Stimulated activated CD4-positive, alpha-beta T cell treated with anti-CD3 and anti-CD28 coated beads, Interleukin-12 subunit alpha, Interleukin-12 subunit beta, amount 100 ng/mL, for 24 hours (primary cell): ENCODE data around the gene FMN2.
"Not testable (repeated sequence)": the region's sequence is repeated elsewhere in the genome, so short reads cannot be mapped to it uniquely, and the experiment has no call there.

Source experiments
- DNase-seq, 2 experiments: peaks; one replicate each; pipeline ENCODE4 v3.0.0-alpha.2; 2020; ENCODE audit warnings: low read depth in 2 of 2

FMN2 gene

DNA sequence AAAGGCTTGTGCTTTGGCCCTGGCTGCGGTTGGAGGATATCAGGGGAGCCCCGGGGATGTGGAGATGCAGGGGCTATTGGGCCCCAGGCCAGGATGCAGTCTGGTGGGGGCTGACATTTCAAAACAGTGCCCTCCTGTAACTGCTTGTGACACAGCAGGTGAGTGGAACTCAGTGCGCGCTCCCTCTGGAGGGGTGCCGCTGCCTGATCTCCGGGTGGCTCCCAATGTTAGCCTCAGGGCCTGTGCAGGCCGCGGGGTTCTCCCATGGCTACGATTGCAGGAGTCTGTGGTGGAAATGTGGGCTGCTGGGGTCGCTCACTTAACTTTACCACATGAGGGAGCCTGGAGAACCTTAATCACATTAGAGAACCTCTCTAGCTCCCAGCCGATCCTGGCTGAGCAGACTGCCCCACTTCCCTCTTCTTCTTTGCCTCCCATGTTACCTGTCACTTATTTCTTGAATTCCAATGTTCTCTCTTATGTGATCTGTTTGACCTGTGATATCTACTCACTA lies 163.2 kb downstream of the FMN2 start:
- DNase-seq, result no peak

DNA sequence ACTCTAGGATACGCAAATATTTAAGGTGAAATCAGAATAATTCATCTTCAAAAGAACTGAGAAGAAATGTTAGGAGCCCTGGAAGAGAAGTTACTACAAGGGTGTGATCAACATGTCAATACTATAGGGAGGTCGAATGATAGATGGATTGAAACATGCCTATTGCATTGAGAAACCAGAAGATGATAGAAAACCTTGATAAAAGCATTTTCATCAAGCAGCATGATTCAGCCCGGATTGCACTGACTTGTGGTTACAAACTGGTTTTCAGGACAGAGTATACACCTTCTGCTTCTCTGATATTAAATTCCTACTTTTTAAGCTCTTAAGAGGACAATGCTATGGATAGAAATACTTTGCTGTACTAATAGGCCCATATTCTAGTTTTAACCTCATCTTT lies 164.2 kb downstream of the FMN2 start:
- no peak for DNase-seq

DNA sequence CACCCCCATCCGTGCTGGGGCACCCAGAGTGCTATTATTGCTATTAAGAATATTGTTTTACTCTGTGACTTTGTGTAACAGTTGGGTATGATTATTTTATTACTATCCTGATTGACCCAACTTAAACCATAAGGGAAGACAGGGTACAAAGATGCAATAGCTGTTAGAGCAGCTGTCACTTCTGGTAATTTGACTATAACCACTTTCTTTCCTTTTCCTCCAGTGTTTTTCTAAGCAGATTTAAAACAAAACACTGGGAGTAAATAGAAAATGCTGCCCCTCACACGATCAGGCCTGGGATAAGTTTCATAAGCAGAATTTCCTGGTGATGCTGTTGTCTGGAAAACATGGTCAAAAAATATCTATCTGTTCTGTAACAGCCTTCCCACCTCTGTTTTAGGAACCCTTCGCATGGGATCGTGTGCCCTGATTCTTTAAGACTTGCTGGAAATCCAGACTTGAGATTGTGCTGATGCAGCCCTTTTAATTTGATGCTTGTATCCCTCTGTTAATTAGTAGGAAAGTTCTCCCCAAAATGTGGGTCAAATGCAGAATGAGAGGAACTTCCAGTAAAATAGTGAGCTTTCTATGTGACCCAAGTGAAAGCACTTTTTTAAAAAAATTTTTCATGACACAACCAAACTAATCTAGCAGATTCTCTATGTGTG lies 165.3 kb downstream of the FMN2 start:
- no peak for DNase-seq

DNA sequence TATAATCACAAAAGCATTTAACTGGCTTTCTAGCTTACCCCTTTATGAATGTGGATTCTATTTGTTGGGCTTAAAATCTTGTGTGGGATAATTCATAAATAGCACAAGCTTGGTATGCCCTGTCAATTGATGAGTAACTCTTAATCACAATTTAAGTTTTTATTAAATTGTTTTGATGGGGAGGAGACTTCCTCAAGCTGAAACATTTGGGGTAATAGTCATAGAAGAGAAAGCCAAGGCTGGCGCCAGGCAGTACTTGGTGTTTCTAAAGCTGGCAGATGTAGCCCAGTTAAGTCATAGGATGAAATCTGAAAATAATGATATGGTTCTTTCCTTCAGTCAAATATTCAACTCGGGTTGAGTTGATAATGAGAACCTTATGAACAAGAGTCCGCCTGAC lies 167.2 kb downstream of the FMN2 start:
- no peak for DNase-seq

DNA sequence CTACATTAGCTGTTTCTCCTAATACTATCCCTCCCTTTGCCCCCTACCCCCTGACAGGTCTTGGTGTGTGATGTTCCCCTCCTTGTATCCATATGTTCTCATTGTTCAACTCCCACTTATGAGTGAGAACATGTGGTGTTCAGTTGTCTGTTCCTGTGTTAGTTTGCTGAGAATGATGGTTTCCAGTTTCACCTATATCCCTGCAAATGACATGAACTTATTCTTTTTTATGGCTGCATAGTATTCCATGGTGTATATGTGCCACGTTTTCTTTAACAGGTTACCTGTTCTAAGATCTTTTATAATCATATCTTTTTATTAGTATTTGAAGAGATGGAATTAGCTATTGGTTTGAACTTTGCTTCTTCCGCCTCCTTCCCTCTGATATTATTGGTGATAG lies 172.8 kb downstream of the FMN2 start:
- not testable (repeated sequence) for DNase-seq

DNA sequence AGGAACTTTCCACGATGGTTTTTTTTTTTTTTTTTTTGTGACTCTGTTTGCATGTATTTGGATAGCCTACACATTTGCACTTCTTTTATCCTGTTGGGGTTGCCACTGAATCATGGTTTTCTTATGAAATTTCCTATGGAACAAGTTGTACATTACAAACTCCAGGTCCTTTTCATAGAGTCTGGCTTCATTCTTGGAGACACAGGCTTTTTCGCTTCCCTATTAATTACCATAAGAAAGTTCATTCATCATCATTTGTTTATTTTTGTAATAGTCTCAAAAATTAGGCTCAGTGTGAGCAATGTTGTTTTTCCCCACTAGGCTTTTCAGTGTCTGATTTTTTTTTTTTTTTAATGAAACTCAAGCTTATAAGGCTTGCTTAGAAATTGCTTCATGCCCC lies 179.4 kb downstream of the FMN2 start:
- DNase-seq, result no peak

DNA sequence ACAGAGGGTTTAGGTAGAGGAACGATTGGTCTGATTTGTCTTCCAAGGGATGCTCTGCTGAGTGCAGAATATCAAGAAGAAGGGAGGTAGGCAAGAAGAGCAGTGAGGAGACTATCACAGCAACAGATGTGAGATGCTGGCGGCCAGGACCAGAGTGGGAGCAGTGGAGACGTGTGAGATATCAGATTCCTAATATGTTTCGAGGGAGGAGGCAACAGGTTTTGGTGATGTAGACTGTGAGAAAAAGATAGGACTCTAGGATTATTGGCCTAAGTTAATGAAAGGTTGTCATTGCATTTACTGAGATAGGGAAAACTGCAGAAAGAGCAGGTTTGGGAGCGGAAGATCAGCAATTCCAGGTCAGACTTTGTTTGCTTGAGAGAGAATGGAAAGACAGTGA lies 182.9 kb downstream of the FMN2 start:
- DNase-seq, result no peak

DNA sequence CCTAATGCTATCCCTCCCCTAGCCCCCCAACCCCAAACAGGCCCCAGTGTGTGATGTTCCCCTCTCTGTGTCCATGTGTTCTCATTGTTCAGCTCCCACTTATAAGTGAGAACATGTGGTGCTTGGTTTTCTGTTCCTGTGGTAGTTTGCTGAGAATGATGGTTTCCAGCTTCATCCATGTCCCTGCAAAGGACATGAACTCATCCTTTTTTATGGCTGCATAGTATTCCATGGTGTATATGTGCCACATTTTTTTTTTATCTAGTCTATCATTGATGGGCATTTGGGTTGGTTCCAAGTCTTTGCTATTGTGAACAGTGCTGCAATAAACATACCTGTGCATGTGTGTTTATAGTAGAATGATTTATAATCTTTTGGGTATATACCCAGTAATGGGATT lies 183.5 kb downstream of the FMN2 start:
- not testable (repeated sequence) for DNase-seq

DNA sequence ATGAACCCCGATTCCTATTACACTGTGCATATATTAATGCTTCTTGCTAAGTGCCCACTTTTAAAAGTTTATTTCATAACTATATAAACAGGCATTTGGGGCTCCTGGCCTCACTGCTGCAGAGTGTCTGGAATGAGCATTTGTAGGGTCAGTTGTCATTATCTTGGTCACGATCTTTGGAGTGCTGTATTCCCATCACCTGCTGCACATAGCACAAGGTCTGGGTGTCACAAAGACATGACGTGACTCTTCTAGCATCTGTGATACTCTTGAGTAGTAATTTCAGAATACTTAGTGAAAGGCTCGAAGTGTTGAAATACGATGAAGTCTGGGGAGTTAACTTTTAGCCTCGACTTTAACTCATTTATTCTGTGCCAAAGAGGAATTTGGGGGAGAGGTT lies 186.4 kb downstream of the FMN2 start:
- DNase-seq, result no peak

DNA sequence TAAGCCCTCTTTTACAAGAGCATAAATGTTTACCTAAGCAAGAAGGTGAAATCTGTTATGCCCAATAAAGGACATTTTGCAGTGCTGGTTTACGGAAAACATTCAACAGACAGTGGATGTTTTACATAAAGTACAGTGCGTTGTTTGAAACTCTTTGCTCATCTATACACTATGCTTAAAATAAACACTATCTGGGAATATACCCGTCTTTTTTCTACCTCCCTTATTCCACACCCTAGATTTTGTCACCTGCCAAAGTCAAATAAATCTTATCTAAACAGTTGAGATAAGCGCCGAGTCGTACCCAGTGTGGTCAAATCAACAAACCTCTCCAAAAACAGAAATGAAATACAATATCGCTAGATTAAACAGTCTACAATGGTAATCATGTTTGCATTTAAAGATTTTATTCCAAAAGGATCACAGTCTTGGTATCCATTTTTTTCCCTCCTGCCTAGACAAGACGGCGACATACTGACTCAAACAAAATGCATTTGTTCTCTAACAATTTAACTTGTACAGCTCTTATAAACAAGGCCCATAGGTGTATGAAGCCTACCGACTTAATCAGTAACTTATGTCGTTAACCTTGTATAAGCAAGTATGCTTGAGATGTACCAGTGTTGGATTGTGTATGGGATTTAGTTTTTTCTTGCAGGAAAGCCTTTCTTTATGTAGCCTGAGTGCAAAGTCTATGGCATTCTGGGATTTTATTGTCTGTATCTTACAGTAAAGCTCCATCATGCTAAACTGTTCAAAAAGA lies 189.1 kb downstream of the FMN2 start:
- no peak for DNase-seq

DNA sequence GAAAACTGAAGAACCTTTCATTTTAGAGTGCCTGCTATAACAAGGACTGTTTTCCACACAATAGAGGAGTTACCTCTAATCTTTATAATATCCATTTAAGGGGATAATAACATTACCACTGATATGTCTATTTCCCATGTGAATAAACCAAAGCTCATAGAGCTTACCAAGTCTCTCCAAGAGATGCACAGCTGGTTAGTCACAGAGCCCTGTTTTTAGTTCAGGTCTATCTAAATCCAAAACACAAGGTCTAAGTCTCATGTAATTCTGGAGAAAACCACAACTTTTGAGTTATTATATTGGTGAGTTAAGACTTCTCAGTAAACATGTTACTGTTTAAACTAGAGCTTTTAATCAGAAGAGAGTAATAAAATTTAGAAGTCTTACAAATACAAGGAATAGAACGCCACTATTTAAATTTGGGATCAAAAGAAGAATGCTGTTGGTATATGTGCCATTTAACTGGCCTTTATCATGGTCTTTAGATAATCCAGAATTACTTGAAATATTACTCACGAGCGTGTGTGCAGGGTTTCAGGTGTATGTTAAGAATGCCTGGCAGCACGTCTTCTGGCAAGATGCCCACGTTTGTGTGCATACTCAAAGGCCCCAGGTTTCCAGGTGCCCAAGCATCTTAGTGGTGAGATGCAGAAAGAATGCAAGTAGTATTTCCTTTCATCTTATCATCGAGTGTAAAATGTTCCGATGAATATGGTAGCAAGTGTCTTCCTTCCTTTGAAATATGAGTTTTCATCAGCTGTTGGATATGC lies 190.6 kb downstream of the FMN2 start:
- no peak for DNase-seq

DNA sequence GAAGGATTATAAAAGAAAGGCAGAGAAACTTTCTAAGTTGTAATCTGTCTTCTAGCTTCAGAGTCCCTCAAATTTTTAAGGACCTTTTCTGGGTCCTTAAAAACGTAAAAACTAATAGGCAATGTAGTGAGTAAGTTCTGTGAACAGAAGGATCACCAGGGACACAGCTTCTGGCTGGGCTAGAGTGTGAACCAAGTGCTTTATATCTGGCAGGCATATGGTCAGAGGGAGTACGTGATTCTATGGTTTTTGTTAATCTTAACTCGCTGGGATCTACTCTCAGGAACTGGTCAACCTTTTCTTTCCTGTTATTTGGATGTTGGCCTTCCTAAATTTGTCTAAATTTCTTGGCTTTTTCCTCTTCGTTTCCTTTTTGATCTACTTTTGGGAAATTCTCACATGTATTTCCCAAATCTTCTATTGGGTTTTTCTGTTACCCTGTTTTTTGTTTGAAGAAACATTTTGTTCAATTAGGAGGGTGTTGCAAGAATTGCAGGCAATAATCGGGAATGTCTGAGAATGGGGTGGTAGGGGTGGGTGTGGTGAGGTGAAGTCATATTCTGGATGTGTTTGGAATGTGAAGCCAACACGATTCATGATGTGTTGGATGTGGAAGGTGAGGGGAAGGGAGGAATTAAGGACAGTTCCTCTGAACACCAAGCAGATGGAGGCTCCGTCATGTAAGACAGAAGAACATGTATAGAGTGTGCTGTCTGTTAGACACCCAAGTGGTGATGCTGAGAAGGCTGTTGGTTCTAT lies 193.2 kb downstream of the FMN2 start:
- DNase-seq, result no peak

DNA sequence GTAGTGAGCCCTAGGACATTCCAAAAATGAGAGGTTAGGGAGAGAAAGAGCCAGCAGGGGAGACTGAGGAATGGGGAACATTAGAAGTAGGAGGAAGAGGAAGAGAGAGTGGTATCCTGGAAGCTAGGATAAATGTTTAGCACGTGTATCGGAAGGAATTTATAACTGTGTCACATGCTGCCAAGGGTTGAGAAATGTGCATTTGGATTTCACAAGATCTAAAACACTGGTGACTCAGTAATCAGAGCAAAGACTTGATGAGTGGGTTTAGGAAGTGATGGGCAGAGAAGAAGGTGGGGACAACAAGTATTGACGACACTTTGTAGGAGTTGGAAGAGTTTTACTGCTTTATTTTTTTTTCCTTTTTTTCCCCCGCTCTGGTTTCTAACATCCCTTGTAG lies 193.9 kb downstream of the FMN2 start:
- DNase-seq, result no peak

DNA sequence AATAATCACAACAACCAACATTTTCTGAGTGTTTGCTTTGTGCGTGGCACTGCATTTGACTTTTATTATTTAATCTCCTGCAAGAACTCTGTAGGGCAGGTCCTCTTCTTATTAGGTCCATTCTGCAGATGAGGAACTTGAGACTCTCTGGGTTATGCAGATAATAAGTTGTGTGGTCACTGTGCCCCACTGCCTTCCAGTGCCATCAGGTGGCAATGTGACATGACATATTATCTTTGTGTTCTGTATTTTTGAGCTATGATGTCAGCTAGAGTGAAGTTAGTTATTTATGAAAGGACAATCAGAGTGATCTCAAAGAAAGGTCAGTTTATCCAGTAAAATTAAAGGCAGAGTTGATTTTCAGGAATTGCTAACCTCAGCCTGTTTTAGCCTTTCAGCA lies 196.0 kb downstream of the FMN2 start:
- no peak for DNase-seq

DNA sequence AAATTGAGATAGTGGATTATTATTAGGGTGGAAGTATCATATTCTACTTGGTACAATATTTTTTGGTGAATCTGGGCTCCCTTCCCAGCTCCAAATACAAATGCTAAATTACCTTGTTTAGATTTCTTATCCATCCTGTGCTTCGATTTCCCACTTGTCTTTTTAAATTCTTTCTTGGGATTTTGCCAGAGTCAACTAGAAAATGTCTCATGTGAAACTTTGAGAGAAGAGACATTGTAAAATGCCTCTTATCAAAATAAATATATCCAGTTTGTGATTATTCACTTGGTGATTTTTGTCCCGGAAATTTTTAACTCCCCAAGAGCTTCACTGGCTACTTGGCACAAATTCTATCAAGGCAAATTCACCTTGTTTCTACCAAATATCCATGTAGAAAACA lies 202.0 kb downstream of the FMN2 start:
- DNase-seq, result no peak

DNA sequence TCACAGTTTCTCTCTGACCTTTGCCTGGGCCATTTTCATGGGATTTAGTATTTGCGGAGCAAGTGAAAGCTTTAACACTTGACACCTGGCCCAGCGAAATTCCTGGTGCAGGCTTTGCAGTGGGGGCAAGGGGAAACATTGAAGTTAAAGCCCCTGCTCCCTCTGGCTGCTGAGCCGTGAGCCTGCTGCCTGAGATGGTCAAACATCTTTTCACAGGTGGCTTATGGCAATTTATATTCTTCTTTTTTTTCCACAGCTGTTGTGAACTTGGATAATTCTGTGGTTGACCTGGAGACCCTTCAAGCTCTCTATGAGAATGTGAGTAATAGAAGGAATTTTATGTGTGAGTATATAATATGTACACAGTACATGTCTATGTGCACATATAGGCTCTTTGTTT lies 202.9 kb downstream of the FMN2 start:
- DNase-seq, result no peak

DNA sequence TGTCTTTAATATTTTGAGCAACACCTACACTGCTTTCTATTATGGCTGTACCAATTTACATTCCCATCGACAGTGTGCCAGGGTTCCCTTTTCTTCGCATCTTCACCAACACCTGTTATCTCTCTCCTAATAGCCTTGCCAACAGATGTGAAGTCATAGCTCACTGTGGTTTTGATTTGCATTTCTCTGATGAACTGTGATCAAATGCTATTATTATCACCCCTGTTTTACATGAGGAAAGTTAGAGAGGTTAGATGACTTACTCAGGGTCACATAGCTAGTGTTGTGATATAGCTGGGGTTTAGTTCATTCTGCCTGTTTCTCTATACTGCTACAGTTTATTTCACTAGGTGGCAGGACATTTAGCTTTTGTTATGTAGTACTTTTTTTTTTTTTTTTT lies 204.1 kb downstream of the FMN2 start:
- DNase-seq, result no peak

DNA sequence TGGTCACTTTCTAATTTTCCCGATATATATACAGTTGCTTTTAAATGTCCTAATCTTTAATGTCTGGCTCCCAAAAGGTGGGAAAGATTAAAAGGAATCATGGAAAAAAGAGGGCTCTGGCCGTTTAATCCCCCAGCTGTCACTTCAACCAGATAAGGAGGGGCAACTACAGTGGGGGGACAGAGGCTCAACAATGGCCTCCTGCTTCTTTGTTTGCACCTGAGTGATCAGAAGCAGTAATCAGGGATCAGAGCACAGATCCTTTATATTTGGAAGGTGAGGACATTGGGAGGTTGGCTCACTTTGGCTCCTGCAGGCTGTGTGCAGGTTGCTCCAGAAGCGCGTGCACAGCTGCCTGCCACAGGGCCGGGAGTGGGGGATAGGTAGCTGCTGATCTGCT lies 212.8 kb downstream of the FMN2 start:
- DNase-seq, result no peak

DNA sequence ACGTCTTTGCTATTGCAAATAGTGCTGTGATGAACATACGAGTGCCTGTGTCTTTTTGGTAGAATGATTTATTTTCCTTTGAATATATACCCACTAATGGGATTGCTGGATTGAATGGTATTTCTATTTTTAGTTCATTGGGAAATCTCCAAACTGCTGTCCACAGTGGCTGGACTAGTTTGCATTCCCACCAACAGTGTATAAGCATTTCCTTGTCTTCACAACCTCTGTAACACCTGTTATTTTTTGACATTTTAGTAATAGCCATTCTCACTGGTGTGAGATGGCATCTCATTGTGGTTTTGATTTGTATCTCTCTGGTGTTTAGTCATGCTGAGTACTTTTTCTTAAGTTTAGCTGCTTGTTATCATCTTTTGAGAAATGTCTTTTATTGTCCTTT lies 215.0 kb downstream of the FMN2 start:
- DNase-seq, result no peak

DNA sequence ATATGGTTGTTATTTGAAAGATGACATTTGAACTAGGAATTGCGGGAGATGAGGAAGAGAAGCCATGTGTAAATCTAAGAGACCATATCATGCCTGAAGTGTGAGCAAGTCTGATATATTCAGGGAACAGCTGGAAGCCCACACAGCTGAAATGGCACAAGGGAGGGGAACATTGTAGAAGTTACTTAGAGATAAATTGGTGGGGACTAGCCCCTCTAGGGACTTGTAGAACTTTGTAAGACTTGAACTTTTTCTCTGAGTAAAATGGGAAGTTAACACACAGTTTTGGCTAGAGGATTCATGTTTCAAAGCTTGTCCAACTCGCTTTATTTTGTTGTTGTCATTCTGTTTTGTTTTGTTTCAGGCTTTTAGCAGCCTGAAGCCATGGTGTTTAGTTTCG lies 216.4 kb downstream of the FMN2 start:
- DNase-seq, result no peak

DNA sequence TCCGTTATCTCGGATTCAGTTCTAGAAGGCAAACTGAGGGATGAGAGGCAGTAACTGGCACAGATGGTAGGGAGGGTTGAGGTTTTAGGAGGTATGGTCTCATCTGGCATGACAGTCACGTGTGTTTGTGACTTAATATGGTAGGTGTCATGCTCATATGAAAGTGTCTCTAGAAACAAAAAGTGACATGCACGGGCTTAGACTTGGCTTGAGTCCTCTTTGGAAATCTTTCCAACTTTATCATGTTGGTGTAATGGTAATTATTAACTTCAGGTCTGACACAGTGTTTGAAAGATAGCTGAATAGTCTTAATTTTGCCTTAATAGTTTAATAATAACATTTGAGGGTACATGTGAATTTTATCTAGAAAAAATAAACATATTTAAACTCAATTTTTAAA lies 218.1 kb downstream of the FMN2 start:
- DNase-seq, result no peak
